ENCODE data around the gene RAB11FIP3. TPM values are rescaled to one million over a fixed set of nuclear protein-coding genes. Genes with fewer than 3 reads are reported as not detected.

Gene RAB11FIP3
- total RNA-seq, 1 experiment from 2014 or later = 37.1 TPM

GRCh38 chr16:400061-400591, 25.3 kb upstream of the RAB11FIP3 start:
- no peak overlapping the region for H3T11ph ChIP-seq (ENCODE audit: low read length)
- no peak overlapping the region for H2AK5ac ChIP-seq (ENCODE audit: insufficient read length, low read length)
- H3K9me3 ChIP-seq (ENCODE audit: control insufficient read depth, low read depth, low read length) = no peaks in the 10 kb centered on the region
- H4K20me1 ChIP-seq (ENCODE audit: control insufficient read depth, insufficient read depth, insufficient read length) = peaks cover 2% of the 10 kb centered on the region
- no peak overlapping the region for H2AFZ ChIP-seq (ENCODE audit: low read length)
- Mint-ChIP-seq H3K27me3 (ENCODE audit: low read depth) (no peaks in the 10 kb centered on the region), H3K36me3 (ENCODE audit: insufficient read depth in 1 of 3, low read depth in 3 of 3) (peaks cover 15 to 23% (median 22%) of the 10 kb centered on the region in 3 experiments), H3K9me3 (peaks cover 0 to 2% of the 10 kb centered on the region in 2 experiments; a peak in 2 of 5 replicates), H3K4me1 (peaks cover 22 to 24% of the 10 kb centered on the region in 2 experiments), H3K4me3 (peak overlapping the region; percentile 73 to 74), H3K27ac (peak overlapping the region in 1 of 3 experiments; percentile 62; a peak in 3 of 7 replicates)
- H2BK15ac ChIP-seq (ENCODE audit: low read depth, low read length) = no peak overlapping the region
- no peak overlapping the region for H4K91ac ChIP-seq (ENCODE audit: insufficient read length, low read depth, low read length)
- H3K23ac ChIP-seq (ENCODE audit: insufficient read length, low read depth, low read length) = no peak overlapping the region
- WGBS (ENCODE audit: extremely low coverage, insufficient read length, low lambda C conversion rate) = no CpG with 5 or more reads among the region's 10 CpGs
- H3K27ac ChIP-seq (ENCODE audit: insufficient read length, low read depth, low read length) = no peak overlapping the region
- H2BK12ac ChIP-seq (ENCODE audit: insufficient read length, low read depth, low read length) = no peak overlapping the region
- H3K4ac ChIP-seq (ENCODE audit: low read depth, low read length) = no peak overlapping the region
- H3K4me1 ChIP-seq (ENCODE audit: insufficient read depth, low read length) = peaks cover 2% of the 10 kb centered on the region; the same call in 1 of the 2 replicates
- no peaks in the 10 kb centered on the region for H3K27me3 ChIP-seq (ENCODE audit: insufficient read depth, low read length)
- no peak overlapping the region for H3K56ac ChIP-seq (ENCODE audit: insufficient read length, low read depth, low read length)
- H3K23me2 ChIP-seq (ENCODE audit: insufficient read length, low read depth, low read length, poor library complexity, severe bottlenecking) = no peaks in the 10 kb centered on the region
- H2BK20ac ChIP-seq (ENCODE audit: low read depth, low read length, poor library complexity, severe bottlenecking) = no peak overlapping the region
- no peaks in the 10 kb centered on the region for H3K79me2 ChIP-seq (ENCODE audit: insufficient read depth, low read length)
- no peak for TF ChIP-seq CTCF (conservative IDR thresholded peaks at IDR 0.05)
- no peak overlapping the region for H3K14ac ChIP-seq (ENCODE audit: insufficient read depth, low read length)
- H2BK120ac ChIP-seq (ENCODE audit: low read depth, low read length, poor library complexity, severe bottlenecking) = no peak overlapping the region
- no peaks in the 10 kb centered on the region for H3K79me1 ChIP-seq (ENCODE audit: insufficient read depth, low read depth, low read length, poor library complexity, severe bottlenecking)
- H2BK5ac ChIP-seq (ENCODE audit: insufficient read length, low read length) = no peak overlapping the region
- no peak for DNase-seq
- H4K5ac ChIP-seq (ENCODE audit: insufficient read length, low read depth, low read length) = no peak overlapping the region
- H3K9ac ChIP-seq (ENCODE audit: extremely low read depth, insufficient read length, low read length) = no peak overlapping the region
- H3K18ac ChIP-seq (ENCODE audit: insufficient read length, low read depth, low read length) = no peak overlapping the region
- H4K8ac ChIP-seq (replicated peaks; ENCODE audit: insufficient read length, low read depth, low read length) = no peak overlapping the region
- H3K4me2 ChIP-seq (ENCODE audit: insufficient read depth, insufficient read length, low read length) = no peak overlapping the region
